Mononuclear cell (primary cell): ENCODE measurements around the gene NTN4. TPM values are rescaled to one million over a fixed set of nuclear protein-coding genes. Genes with fewer than 3 reads are reported as not detected.

ENCODE experiments used
- H3K27me3 ChIP-seq: 2 replicates; pipeline ENCODE4 v1.6.0; 2011; ENCODE audit warnings: low read length, control low read depth; ENCODE audit not compliant: insufficient read depth
- H3K4me1 ChIP-seq: 2 replicates; pipeline ENCODE4 v1.5.1; 2011; ENCODE audit warnings: mild to moderate bottlenecking, low read length, control low read depth; ENCODE audit not compliant: insufficient read depth
- H3K4me3 ChIP-seq: 2 replicates; pipeline ENCODE4 v1.5.1; 2011; ENCODE audit warnings: mild to moderate bottlenecking, low read length, moderate library complexity
- H3K9me3 ChIP-seq: 2 replicates; pipeline ENCODE4 v1.5.1; 2011; ENCODE audit warnings: low read depth, mild to moderate bottlenecking, control low read depth, low read length
- total RNA-seq: library from RNA; depleted of rRNA; stranded (reverse); fragments of >200 nt; gene quantifications from one replicate; pipeline ENCODE4 v1.2.3, GENCODE V29; 2012

The NTN4 gene
- total RNA-seq, 1 donor, result 0.31 TPM

DNA sequence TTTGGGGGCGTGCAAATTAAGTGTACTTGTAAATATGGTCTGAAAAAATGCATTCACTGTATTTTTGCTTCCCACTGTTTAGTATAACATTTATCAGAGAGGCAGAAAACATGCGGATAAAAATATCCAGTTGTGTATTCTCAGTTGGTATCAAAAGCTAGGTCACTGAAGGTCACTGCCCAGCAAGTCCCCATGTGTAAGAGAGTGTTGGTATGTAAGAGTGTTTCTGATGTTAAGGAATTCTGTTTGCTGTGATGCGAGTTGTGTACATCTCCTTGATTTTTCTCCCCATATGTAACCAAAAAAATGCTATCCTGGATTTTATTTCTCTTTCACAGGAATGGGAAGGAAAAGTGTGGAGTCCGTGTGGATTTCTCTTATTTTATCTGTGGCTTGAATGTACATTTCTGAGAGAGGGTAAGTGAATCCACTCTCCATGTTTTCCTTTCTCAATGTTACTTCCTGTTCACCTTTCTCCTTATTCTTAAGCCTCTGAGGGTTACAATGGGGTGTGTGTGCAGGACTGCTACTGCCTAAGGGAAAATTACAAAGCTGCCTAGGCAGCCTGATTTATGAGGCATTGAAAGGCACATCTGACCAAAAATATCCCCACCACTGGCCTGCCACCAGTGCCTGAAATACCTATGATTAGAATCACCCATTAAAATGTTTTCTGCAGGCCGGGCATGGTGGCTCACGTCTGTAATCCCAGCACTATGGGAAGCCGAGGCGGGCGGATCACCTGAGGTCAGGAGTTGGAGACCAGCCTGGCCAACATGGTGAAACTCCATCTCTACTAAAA lies 141.4 kb downstream of the NTN4 start:
- no peaks in the 10 kb centered on the region for H3K4me1 ChIP-seq
- no peaks in the 10 kb centered on the region for H3K9me3 ChIP-seq
- H3K27me3 ChIP-seq, result no peaks in the 10 kb centered on the region
- H3K4me3 ChIP-seq, result no peak overlapping the region

DNA sequence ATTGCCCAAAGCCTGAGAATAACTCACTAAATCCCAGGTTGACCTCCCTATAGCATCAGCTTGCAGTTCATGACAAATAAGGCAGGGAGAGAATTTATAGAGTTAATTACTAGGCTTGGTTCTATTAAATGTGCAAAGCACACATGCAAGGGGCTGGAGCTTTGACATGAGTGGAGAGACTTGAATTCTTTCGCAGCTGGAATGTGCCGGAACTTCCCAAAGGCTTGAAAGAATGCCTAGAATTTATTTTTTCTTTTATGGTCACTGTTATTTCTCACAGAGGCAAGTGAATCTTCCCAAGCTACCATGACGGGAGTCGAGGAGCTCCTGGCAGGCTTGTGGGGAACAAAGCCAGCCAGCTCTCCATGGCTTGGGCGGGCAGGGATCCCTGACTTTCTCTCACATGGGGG lies 143.8 kb downstream of the NTN4 start:
- Histone ChIP-seq H3K27me3 (no peaks in the 10 kb centered on the region), H3K4me3 (no peak overlapping the region), H3K9me3 (no peaks in the 10 kb centered on the region), H3K4me1 (no peaks in the 10 kb centered on the region)

DNA sequence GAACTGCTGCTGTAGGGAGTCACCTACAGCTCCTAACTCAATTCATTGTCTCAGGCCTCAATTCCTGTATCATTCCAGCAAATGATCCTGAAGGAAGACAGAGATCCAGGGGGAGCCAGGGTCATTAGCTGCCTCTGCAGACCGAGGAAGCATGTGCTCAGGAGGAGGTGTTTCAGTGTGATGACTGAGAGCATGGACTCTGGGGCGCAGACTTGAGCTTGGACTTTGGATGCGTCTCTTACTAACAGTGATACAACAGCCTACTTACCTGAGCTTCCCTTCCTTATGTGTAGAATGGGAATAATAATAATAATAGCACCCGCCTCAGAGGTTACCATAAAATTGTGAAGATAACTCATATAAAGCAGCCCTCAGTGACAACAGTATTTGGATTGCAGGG lies 147.3 kb downstream of the NTN4 start:
- no peaks in the 10 kb centered on the region for H3K9me3 ChIP-seq
- no peaks in the 10 kb centered on the region for H3K4me1 ChIP-seq
- no peak overlapping the region for H3K4me3 ChIP-seq
- H3K27me3 ChIP-seq, result no peaks in the 10 kb centered on the region

- Histone ChIP-seq H3K27me3 (no peaks in the 10 kb centered on the region), H3K4me1 (no peaks in the 10 kb centered on the region), H3K9me3 (no peaks in the 10 kb centered on the region), H3K4me3 (no peak overlapping the region)
These were observed 148.0 kb downstream of the NTN4 start for GRCh38 chr12:95642583-95642982.

- H3K9me3 ChIP-seq, result no peaks in the 10 kb centered on the region
- no peaks in the 10 kb centered on the region for H3K4me1 ChIP-seq
- H3K4me3 ChIP-seq, result no peak overlapping the region
- H3K27me3 ChIP-seq, result no peaks in the 10 kb centered on the region
These were observed 149.1 kb downstream of the NTN4 start for GRCh38 chr12:95641299-95641952.

DNA sequence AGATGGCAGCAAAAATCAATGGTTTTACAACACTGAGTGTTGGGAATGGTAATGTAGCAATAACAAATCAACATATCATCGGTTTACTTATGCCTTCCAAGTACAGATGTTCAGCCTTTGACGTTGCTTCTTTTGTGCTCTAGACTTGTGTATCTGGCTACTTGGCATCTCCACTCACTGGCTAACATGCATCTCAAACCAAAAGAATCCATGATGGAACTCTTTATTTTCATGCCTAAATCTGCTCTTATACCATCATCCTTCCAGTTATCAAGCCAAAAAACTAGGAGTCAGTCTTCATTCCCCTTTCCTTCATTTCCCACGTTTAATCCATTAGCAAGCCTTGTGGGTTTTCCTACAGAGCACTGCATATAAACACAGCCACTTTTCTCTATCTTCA lies 150.0 kb downstream of the NTN4 start:
- H3K4me3 ChIP-seq, result no peak overlapping the region
- no peaks in the 10 kb centered on the region for H3K4me1 ChIP-seq
- no peaks in the 10 kb centered on the region for H3K27me3 ChIP-seq
- H3K9me3 ChIP-seq, result no peaks in the 10 kb centered on the region

- no peaks in the 10 kb centered on the region for H3K27me3 ChIP-seq
- no peak overlapping the region for H3K4me3 ChIP-seq
- no peaks in the 10 kb centered on the region for H3K9me3 ChIP-seq
- no peaks in the 10 kb centered on the region for H3K4me1 ChIP-seq
These were observed 153.0 kb downstream of the NTN4 start for GRCh38 chr12:95637471-95638155.

- Histone ChIP-seq H3K4me1 (no peaks in the 10 kb centered on the region), H3K4me3 (no peak overlapping the region), H3K27me3 (no peaks in the 10 kb centered on the region), H3K9me3 (no peaks in the 10 kb centered on the region)
These were observed 153.6 kb downstream of the NTN4 start for GRCh38 chr12:95637010-95637409.

GRCh38 chr12:95634622-95635621 lies 155.6 kb downstream of the NTN4 start:
- no peaks in the 10 kb centered on the region for H3K27me3 ChIP-seq
- H3K9me3 ChIP-seq, result no peaks in the 10 kb centered on the region
- no peaks in the 10 kb centered on the region for H3K4me1 ChIP-seq
- no peak overlapping the region for H3K4me3 ChIP-seq

GRCh38 chr12:95633732-95634465 lies 156.7 kb downstream of the NTN4 start:
- Histone ChIP-seq H3K4me3 (no peak overlapping the region), H3K9me3 (no peaks in the 10 kb centered on the region), H3K4me1 (no peaks in the 10 kb centered on the region), H3K27me3 (no peaks in the 10 kb centered on the region)

DNA sequence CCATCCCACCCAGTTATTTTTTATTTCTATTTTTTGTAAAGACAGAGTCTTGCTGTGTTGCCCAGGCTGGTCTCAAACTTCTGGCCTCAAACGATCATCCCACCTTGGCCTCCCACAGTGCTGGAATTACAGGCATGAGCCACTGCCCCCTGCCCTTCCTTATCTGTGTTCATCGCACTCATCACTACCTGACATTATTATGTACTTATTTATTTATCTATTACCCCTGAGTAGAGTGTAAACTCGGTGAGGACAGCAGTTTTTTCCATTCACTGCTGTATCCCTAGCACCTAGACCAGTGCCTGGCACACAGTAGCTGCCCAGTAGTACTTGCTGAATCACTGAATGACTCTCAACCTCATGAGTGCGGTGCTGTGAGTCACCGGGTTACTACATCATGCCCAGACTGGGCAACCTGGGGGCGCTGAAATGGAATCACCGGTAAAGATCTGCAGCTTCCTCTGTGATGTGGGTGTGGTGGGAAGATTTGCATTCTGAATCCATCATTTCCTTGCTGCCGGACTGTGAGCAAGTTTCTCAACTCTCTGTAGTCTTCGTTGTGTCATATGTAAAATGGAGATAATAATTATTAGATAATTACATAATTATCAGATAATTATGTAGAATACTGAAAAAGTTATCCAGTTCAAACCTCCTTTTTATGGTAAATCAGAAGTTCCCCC lies 157.4 kb downstream of the NTN4 start:
- Histone ChIP-seq H3K4me1 (no peaks in the 10 kb centered on the region), H3K9me3 (no peaks in the 10 kb centered on the region), H3K27me3 (no peaks in the 10 kb centered on the region), H3K4me3 (no peak overlapping the region)

GRCh38 chr12:95630496-95630895 lies 160.1 kb downstream of the NTN4 start:
- H3K9me3 ChIP-seq, result no peaks in the 10 kb centered on the region
- no peak overlapping the region for H3K4me3 ChIP-seq
- no peaks in the 10 kb centered on the region for H3K4me1 ChIP-seq
- no peaks in the 10 kb centered on the region for H3K27me3 ChIP-seq

GRCh38 chr12:95629392-95629791 lies 161.2 kb downstream of the NTN4 start:
- no peaks in the 10 kb centered on the region for H3K4me1 ChIP-seq
- no peaks in the 10 kb centered on the region for H3K9me3 ChIP-seq
- no peak overlapping the region for H3K4me3 ChIP-seq
- H3K27me3 ChIP-seq, result no peaks in the 10 kb centered on the region
